ENCODE results near the gene PTPN6.
A peak's percentile ranks its signal among the peaks of the same experiment; 100 is the strongest.

The PTPN6 gene

GRCh38 chr12:6956021-6956727 lies 5.0 kb downstream of the PTPN6 start:
- no peak for DNase-seq (ENCODE audit: low read depth in 2 of 2)

- no peak for DNase-seq (ENCODE audit: low read depth in 2 of 2)
Observed at GRCh38 chr12:6957151-6957701, 6.1 kb downstream of the PTPN6 start.

- DNase-seq (ENCODE audit: low read depth in 2 of 2), result no peak
Observed at GRCh38 chr12:6957741-6958608, 6.8 kb downstream of the PTPN6 start.

GRCh38 chr12:6958609-6959057 lies 7.5 kb downstream of the PTPN6 start:
- no peak for DNase-seq (ENCODE audit: low read depth in 2 of 2)

- DNase-seq (ENCODE audit: low read depth in 2 of 2), result no peak
Observed at GRCh38 chr12:6959058-6959804, 8.1 kb downstream of the PTPN6 start.

- DNase-seq (ENCODE audit: low read depth in 2 of 2), result no peak
Observed at GRCh38 chr12:6959805-6960592, 8.8 kb downstream of the PTPN6 start.

- DNase-seq (ENCODE audit: low read depth in 2 of 2), result no peak
Observed at GRCh38 chr12:6960593-6961277, 9.6 kb downstream of the PTPN6 start.

GRCh38 chr12:6961278-6961694 lies 10.1 kb downstream of the PTPN6 start:
- peak; percentile 90 to 93 for DNase-seq (ENCODE audit: low read depth in 2 of 2)

- DNase-seq (ENCODE audit: low read depth in 2 of 2), result no peak
Observed at GRCh38 chr12:6961695-6962284, 10.6 kb downstream of the PTPN6 start.

- no peak for DNase-seq (ENCODE audit: low read depth in 2 of 2)
Observed at GRCh38 chr12:6962285-6963015, 11.3 kb downstream of the PTPN6 start.

GRCh38 chr12:6963016-6963731 lies 12.0 kb downstream of the PTPN6 start:
- DNase-seq (ENCODE audit: low read depth in 2 of 2), result no peak

GRCh38 chr12:6963791-6964413 lies 12.7 kb downstream of the PTPN6 start:
- DNase-seq (ENCODE audit: low read depth in 2 of 2), result no peak

GRCh38 chr12:6964605-6965025 lies 13.5 kb downstream of the PTPN6 start:
- no peak for DNase-seq (ENCODE audit: low read depth in 2 of 2)

GRCh38 chr12:6965026-6965661 lies 14.0 kb downstream of the PTPN6 start:
- peak; percentile 74 to 79 for DNase-seq (ENCODE audit: low read depth in 2 of 2)

GRCh38 chr12:6965714-6966113 lies 14.6 kb downstream of the PTPN6 start:
- no peak for DNase-seq (ENCODE audit: low read depth in 2 of 2)

GRCh38 chr12:6966351-6966750 lies 15.2 kb downstream of the PTPN6 start:
- no peak for DNase-seq (ENCODE audit: low read depth in 2 of 2)

GRCh38 chr12:6967651-6968100 lies 16.5 kb downstream of the PTPN6 start:
- no peak for DNase-seq (ENCODE audit: low read depth in 2 of 2)

- no peak for DNase-seq (ENCODE audit: low read depth in 2 of 2)
Observed at GRCh38 chr12:6968426-6968825, 17.3 kb downstream of the PTPN6 start.
